Brain microvascular endothelial cell (primary cell): ENCODE data around the gene RPL13.

Source experiments
- DNase-seq: peaks from one replicate; pipeline ENCODE4 v3.0.0-alpha.2; 2020
- H3K27ac ChIP-seq: fragments of 250-450 bp; sonication (Bioruptor Pico); 2 replicates; pipeline ENCODE4 v1.5.1; 2020; ENCODE audit warnings: mild to moderate bottlenecking, moderate library complexity
- H3K27me3 ChIP-seq: fragments of 250-450 bp; sonication (Bioruptor Pico); replicated peaks from 2 replicates; pipeline ENCODE4 v1.5.1; 2020; ENCODE audit warnings: mild to moderate bottlenecking
- H3K36me3 ChIP-seq: fragments of 250-450 bp; sonication (Bioruptor Pico); replicated peaks from 2 replicates; pipeline ENCODE4 v1.5.1; 2020; ENCODE audit warnings: mild to moderate bottlenecking
- H3K4me3 ChIP-seq: 2 replicates; pipeline ENCODE4 v1.5.1; 2011; ENCODE audit warnings: low read depth, mild to moderate bottlenecking, control low read depth, low read length, moderate library complexity
- in situ Hi-C: cut with HindIII; loops from 2 replicates; pipeline ENCODE4 v1.10.0; 2017; ENCODE audit warnings: low sequenced_read_pairs, low pct_ligation_motif_present
- TF ChIP-seq, protein P1 (sequence below): IDR thresholded peaks from 2 replicates; pipeline ENCODE4 v1.5.1; 2011; ENCODE audit warnings: low read depth, mild to moderate bottlenecking, moderate library complexity, low read length, control low read depth, inconsistent platforms; ENCODE audit errors: missing control alignments

Gene RPL13

DNA sequence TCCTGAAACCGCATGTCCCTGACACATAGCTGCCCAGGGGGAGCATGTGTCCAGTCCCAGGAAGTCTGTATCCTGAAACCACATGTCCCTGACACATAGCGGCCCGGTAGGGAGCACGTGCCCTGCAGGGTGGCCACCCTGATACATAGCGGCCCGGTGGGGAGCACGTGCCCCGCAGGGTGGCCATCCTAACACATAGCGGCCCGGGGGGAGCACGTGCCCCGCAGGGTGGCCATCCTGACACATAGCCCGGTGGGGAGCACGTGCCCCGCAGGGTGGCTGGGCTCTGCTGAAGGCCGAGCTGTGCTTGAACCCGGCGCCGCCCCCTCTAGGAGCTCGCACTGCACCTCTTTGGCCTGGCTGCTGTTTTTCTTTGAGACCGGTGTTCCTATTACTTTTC, 18.7 kb upstream of the RPL13 start:
- peaks cover 40% of the 10 kb centered on the region for H3K36me3 ChIP-seq
- no peak for DNase-seq
- H3K27ac ChIP-seq, result no peak overlapping the region
- TF ChIP-seq, protein P1, sequence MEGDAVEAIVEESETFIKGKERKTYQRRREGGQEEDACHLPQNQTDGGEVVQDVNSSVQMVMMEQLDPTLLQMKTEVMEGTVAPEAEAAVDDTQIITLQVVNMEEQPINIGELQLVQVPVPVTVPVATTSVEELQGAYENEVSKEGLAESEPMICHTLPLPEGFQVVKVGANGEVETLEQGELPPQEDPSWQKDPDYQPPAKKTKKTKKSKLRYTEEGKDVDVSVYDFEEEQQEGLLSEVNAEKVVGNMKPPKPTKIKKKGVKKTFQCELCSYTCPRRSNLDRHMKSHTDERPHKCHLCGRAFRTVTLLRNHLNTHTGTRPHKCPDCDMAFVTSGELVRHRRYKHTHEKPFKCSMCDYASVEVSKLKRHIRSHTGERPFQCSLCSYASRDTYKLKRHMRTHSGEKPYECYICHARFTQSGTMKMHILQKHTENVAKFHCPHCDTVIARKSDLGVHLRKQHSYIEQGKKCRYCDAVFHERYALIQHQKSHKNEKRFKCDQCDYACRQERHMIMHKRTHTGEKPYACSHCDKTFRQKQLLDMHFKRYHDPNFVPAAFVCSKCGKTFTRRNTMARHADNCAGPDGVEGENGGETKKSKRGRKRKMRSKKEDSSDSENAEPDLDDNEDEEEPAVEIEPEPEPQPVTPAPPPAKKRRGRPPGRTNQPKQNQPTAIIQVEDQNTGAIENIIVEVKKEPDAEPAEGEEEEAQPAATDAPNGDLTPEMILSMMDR, result no peak
- no peaks in the 10 kb centered on the region for H3K27me3 ChIP-seq
- no peak overlapping the region for H3K4me3 ChIP-seq
- in situ Hi-C loops, result no loop called here

DNA sequence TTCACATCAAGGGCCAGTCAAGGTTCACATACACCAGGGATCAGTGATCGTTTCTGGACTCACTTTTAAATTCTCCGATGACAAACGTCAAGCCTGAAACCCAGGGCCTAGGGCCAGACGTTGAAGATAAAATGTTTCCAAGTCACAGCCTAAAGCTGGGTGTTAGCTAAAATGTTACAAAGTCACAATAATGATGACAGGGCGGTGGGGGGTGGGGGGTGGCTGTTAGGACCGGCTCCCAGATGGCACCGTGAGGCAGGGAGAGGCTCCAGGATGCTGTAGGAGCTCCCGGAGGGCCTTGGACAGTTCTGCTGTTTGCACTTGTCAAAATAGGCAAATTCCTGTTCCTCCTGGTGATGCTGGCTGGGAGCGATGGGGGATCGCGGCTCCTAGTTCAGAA, 16.4 kb upstream of the RPL13 start:
- in situ Hi-C loops, result no loop called here
- no peaks in the 10 kb centered on the region for H3K27me3 ChIP-seq
- H3K4me3 ChIP-seq, result no peak overlapping the region
- peaks cover 43% of the 10 kb centered on the region for H3K36me3 ChIP-seq
- TF ChIP-seq, protein P1, result no peak
- no peak overlapping the region for H3K27ac ChIP-seq
- DNase-seq, result no peak

DNA sequence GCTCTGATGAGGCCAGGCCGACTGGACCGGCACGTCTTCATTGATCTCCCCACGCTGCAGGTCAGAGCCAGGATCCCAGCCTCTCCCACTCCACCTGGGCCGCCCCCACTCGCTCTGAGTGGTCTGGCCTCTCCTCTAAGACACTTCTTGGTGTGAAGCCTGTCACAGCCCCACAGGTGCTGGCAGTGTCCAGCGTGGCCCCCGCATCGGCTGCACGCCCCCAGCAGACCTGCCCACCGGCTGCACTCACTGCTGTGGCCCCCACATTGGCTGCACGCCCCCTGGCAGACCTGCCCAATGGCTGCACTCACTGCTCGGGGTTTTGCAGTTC, 15.8 kb upstream of the RPL13 start:
- H3K36me3 ChIP-seq, result peaks cover 49% of the 10 kb centered on the region
- in situ Hi-C loops, result no loop called here
- H3K27me3 ChIP-seq, result no peaks in the 10 kb centered on the region
- TF ChIP-seq, protein P1, result no peak
- no peak overlapping the region for H3K27ac ChIP-seq
- no peak for DNase-seq
- H3K4me3 ChIP-seq, result no peak overlapping the region

DNA sequence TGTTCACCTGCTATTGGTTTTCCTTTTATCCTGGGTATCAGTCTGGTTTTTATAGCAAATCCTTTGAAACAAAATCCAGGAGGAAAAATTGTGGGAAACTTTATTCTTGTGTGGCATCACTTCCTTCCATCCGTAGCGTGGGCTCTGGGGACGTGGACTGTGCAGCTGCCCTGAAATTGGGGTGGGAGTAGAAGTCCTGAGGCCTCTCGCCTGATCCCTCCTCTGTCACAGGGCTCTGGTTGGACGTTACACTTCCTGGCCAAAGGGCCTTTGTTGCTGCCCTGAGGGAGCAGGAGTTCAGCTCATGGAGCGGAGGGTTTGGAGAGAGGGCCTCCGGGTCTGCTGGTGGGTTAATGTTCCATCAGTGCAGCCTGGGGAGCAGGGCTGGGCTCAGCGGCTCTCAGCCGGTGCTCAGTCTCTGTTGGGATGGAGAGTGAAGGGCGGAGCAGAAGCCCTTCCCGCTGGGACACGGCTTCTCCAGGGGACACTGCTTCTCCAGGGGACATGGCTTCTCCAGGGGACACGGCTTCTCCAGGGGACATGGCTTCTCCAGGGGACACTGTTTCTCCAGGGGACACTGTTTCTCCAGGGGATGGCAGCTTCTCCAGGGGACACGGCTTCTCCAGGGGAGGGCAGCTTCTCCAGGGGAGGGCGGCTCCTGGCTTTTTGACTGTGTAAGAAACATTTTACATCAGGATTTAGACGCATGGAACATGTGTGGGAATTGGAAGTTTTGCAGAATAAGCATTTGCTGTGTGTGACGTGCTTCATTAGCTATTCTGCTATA, 15.2 kb upstream of the RPL13 start:
- Histone ChIP-seq H3K27me3 (no peaks in the 10 kb centered on the region), H3K36me3 (peaks cover 52% of the 10 kb centered on the region), H3K27ac (no peak overlapping the region), H3K4me3 (no peak overlapping the region)
- TF ChIP-seq, protein P1, result no peak
- DNase-seq, result no peak
- in situ Hi-C loops, result no loop called here

DNA sequence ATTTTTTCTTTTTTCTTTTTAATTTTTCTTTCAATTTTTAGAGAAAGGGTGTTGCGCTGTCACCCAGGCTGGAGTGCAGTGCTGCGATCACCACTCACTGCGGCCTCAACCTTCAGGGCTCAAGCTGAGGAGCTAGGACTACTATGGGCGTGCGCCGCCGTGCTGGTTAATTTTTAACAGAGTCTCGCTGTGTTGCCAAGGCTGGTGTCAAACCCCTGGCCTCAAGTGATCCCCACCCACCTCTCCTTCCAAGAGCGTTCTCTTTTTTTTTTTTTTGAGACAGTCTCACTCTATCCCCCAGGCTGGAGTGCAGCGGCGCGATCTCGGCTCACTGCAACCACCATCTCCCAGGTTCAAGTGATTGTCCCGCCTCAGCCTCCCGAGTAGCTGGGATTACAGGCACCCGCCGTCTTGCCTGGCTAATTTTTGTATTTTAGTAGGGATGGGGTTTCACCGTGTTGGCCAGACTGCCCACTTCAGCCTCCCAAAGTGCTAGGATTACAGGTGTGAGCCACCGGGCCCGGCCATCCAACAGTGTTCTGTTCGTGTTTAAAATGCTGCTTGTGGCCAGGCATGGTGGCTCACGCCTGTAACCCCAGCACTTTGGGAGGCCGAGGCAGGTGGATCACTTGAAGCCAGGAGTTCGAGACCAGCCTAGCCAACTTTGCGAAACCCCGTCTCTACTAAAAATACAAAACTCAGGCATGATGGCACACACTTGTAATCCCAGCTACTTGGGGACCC, 14.5 kb upstream of the RPL13 start:
- Histone ChIP-seq H3K27ac (no peak overlapping the region), H3K36me3 (peaks cover 59% of the 10 kb centered on the region), H3K4me3 (no peak overlapping the region), H3K27me3 (no peaks in the 10 kb centered on the region)
- no peak for DNase-seq
- in situ Hi-C loops, result no loop called here
- TF ChIP-seq, protein P1, result no peak
